Activated naive CD8-positive, alpha-beta T cell treated with anti-CD3 and anti-CD28 coated beads for 36 hours (primary cell): ENCODE measurements around the gene GRID1. TPM values are rescaled to one million over a fixed set of nuclear protein-coding genes. Genes with fewer than 3 reads are reported as not detected.

Source experiments
- DNase-seq: peaks from one replicate; pipeline ENCODE4 v3.0.0; 2021
- H3K27ac Mint-ChIP-seq: one replicate; pipeline ENCODE4 v1.8.0; 2022; ENCODE audit warnings: mild to moderate bottlenecking, moderate library complexity, mixed read lengths
- H3K27me3 Mint-ChIP-seq: one replicate; pipeline ENCODE4 v1.8.0; 2022; ENCODE audit warnings: mild to moderate bottlenecking, mixed read lengths
- H3K36me3 Mint-ChIP-seq: one replicate; pipeline ENCODE4 v1.8.0; 2021; ENCODE audit warnings: mild to moderate bottlenecking, mixed read lengths
- H3K4me1 Mint-ChIP-seq: one replicate; pipeline ENCODE4 v1.8.0; 2021; ENCODE audit warnings: mixed read lengths
- H3K4me3 Mint-ChIP-seq: one replicate; pipeline ENCODE4 v1.8.0; 2022; ENCODE audit warnings: mild to moderate bottlenecking, moderate library complexity, mixed read lengths
- H3K9me3 Mint-ChIP-seq: one replicate; pipeline ENCODE4 v1.8.0; 2022; ENCODE audit warnings: mixed read lengths
- total RNA-seq, 2 experiments: library from RNA; stranded (reverse); gene quantifications; one replicate each; pipeline ENCODE4 v1.2.3, GENCODE V29; 2021

The GRID1 gene
- total RNA-seq, 2 experiments from 2014 or later: not detected

- no peak overlapping the region for H3K27ac Mint-ChIP-seq
- H3K4me3 Mint-ChIP-seq: no peak overlapping the region
- H3K27me3 Mint-ChIP-seq: no peaks in the 10 kb centered on the region
- no peak for DNase-seq
- H3K36me3 Mint-ChIP-seq: no peaks in the 10 kb centered on the region
- peaks cover 7% of the 10 kb centered on the region for H3K4me1 Mint-ChIP-seq
- H3K9me3 Mint-ChIP-seq: no peaks in the 10 kb centered on the region
These were observed 759.4 kb downstream of the GRID1 start for GRCh38 chr10:85607043-85607695.

- Mint-ChIP-seq H3K9me3 (no peaks in the 10 kb centered on the region), H3K36me3 (no peaks in the 10 kb centered on the region), H3K4me3 (no peak overlapping the region), H3K27me3 (peaks cover under 1% of the 10 kb centered on the region), H3K4me1 (no peaks in the 10 kb centered on the region), H3K27ac (no peak overlapping the region)
- no peak for DNase-seq
These were observed 760.2 kb downstream of the GRID1 start for GRCh38 chr10:85606401-85606800.

DNA sequence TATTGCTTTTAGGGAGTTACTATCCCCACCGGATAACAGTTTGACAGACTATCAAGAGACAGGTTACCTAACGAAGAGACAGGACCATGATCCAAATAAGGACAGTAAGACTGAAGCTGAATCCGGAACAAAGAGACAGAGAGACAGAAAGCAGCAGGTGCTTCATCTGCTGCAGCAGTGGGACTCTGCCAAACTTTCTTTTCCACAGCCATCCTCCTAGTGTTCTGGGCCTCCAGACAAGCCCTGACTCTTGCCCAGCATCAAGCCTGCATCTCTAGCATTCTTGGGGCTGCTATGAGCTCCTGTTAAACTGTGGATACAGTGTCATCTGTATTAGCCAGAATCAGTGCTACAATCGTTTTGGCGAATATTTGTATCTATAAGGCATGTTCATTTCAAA, 761.7 kb downstream of the GRID1 start:
- no peak overlapping the region for H3K4me3 Mint-ChIP-seq
- no peak overlapping the region for H3K27ac Mint-ChIP-seq

DNA sequence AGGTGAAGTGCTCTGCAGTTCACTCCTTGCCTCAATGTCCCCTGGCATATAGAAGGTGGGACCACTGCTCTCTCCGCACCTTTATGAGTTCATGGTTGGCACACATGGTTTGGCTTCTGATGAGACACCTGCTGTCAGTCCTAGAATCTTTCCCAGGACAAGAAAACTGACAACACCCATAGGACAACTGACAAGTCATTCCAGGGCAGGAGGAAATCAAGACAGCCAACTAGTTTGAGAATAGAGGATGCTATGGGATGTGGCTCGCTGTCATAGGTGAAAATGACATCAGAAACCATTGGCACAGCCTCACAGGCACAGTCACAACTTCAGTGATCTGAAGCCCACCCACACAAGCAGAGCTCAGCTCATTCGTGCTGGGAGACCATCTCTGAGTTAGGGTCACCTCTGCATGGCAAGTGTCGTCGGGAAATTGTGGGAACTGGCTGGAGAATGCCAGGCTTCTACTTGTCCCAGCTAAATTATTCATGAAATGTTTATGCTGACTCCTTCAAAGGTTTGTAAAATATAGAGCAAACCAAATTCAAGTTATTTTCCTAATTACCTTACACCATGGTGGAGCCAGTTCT, 762.4 kb downstream of the GRID1 start:
- H3K9me3 Mint-ChIP-seq: no peaks in the 10 kb centered on the region
- peaks cover 5% of the 10 kb centered on the region for H3K27me3 Mint-ChIP-seq
- H3K27ac Mint-ChIP-seq: no peak overlapping the region
- H3K36me3 Mint-ChIP-seq: no peaks in the 10 kb centered on the region
- no peak for DNase-seq
- H3K4me3 Mint-ChIP-seq: no peak overlapping the region
- H3K4me1 Mint-ChIP-seq: no peaks in the 10 kb centered on the region

More for the DNA sequence above, 761.7 kb downstream of the GRID1 start:
- Mint-ChIP-seq H3K4me1 (no peaks in the 10 kb centered on the region), H3K27me3 (peaks cover 5% of the 10 kb centered on the region), H3K36me3 (no peaks in the 10 kb centered on the region), H3K9me3 (no peaks in the 10 kb centered on the region)
- DNase-seq: no peak

- H3K27ac Mint-ChIP-seq: no peak overlapping the region
These were observed 763.2 kb downstream of the GRID1 start for GRCh38 chr10:85603151-85603940.

DNA sequence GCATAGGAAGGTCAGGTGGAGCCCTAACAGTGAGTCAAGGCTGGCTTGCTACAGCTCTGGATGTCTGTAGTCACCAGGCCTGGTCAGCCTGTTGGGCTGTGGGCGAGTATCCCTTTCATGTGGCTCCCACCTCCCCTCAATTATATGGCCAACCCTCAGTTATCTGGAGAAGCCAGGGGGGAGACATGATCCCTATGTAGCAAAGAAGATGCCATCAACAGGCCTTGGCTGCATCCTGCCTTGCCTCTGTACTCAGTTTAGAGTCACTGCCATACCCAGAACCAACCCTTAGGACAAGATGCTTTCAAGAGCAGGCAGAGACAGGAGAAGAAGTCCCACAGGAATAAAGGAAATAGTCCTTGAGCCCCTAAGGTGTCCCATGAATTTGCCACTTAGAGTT, 763.9 kb downstream of the GRID1 start:
- peaks cover 5% of the 10 kb centered on the region for H3K27me3 Mint-ChIP-seq
- H3K36me3 Mint-ChIP-seq: no peaks in the 10 kb centered on the region
- DNase-seq: no peak
- H3K9me3 Mint-ChIP-seq: no peaks in the 10 kb centered on the region
- no peaks in the 10 kb centered on the region for H3K4me1 Mint-ChIP-seq
- no peak overlapping the region for H3K4me3 Mint-ChIP-seq
- H3K27ac Mint-ChIP-seq: no peak overlapping the region

More at GRCh38 chr10:85603151-85603940, 763.2 kb downstream of the GRID1 start:
- no peaks in the 10 kb centered on the region for H3K4me1 Mint-ChIP-seq
- no peaks in the 10 kb centered on the region for H3K9me3 Mint-ChIP-seq
- peaks cover 5% of the 10 kb centered on the region for H3K27me3 Mint-ChIP-seq
- H3K4me3 Mint-ChIP-seq: no peak overlapping the region
- no peaks in the 10 kb centered on the region for H3K36me3 Mint-ChIP-seq
- DNase-seq: no peak

DNA sequence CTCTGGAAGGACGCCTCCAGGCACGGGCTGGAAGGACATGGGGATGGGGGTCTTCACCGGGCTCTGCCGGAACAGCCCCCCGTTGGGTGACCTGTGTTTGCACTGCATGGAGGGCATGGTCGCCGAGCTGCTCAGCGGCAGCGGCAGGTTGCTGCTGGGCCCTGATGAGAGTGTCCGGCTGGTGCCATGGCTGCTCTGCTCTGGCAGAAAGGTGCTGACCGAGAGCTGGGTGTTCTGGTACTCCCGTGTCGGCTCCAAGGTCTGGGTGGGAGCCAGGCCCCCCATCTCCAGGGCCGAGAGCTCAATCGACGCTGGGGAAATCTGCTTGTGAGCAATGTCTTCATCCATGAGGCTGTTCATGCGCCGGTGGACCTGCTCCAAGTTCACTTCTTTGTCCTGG, 764.3 kb downstream of the GRID1 start:
- Mint-ChIP-seq H3K36me3 (no peaks in the 10 kb centered on the region), H3K27ac (no peak overlapping the region), H3K4me1 (no peaks in the 10 kb centered on the region), H3K9me3 (no peaks in the 10 kb centered on the region), H3K27me3 (peaks cover 5% of the 10 kb centered on the region), H3K4me3 (no peak overlapping the region)
- DNase-seq: no peak

- Mint-ChIP-seq H3K4me1 (no peaks in the 10 kb centered on the region), H3K27me3 (peaks cover 5% of the 10 kb centered on the region), H3K4me3 (no peak overlapping the region), H3K9me3 (no peaks in the 10 kb centered on the region), H3K27ac (no peak overlapping the region), H3K36me3 (no peaks in the 10 kb centered on the region)
- DNase-seq: no peak
These were observed 765.1 kb downstream of the GRID1 start for GRCh38 chr10:85601526-85601925.

- no peaks in the 10 kb centered on the region for H3K36me3 Mint-ChIP-seq
- no peak overlapping the region for H3K4me3 Mint-ChIP-seq
- DNase-seq: no peak
- H3K4me1 Mint-ChIP-seq: no peaks in the 10 kb centered on the region
- H3K27me3 Mint-ChIP-seq: peaks cover 5% of the 10 kb centered on the region
- no peak overlapping the region for H3K27ac Mint-ChIP-seq
- no peaks in the 10 kb centered on the region for H3K9me3 Mint-ChIP-seq
These were observed 765.9 kb downstream of the GRID1 start for GRCh38 chr10:85600744-85601081.

DNA sequence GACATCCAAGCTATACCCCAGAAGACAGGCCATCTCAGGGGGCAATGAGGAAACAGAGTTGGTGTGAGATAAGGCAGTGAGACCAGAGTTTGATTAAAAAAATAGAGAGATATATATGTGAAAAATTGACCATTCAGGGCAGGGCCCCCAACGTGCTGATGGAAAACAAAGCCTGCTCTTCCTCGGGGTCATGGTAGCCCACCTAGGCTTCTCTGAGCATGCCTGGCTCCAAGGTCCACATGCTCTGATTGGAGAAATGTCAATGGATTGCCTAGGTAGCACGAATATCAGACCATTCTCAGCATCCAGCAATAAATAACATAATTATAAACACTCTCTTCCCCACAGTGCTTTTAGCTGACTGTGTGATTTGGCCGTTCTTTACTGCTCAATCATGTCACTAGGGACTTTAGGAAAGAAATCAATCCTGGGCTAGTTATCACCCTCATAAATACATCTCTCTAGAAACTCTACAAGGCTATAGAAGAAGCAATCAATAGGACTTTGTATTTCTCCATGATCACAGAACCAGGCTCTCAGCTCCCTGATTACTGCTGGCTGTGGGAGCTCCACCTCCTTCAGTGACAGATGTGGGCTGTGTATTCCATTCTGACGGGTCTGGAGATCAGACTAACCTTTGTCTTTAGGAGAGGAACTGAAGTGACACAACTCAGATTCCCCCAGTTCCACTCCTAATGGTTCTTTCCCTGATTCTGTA, 766.4 kb downstream of the GRID1 start:
- H3K4me3 Mint-ChIP-seq: no peak overlapping the region
- H3K27me3 Mint-ChIP-seq: peaks cover 5% of the 10 kb centered on the region
- H3K9me3 Mint-ChIP-seq: no peaks in the 10 kb centered on the region
- DNase-seq: no peak
- peaks cover under 1% of the 10 kb centered on the region for H3K4me1 Mint-ChIP-seq
- no peaks in the 10 kb centered on the region for H3K36me3 Mint-ChIP-seq
- no peak overlapping the region for H3K27ac Mint-ChIP-seq

GRCh38 chr10:85599081-85599480, 767.5 kb downstream of the GRID1 start:
- Mint-ChIP-seq H3K4me1 (peaks cover 11% of the 10 kb centered on the region), H3K4me3 (no peak overlapping the region), H3K36me3 (no peaks in the 10 kb centered on the region), H3K27ac (no peak overlapping the region), H3K9me3 (no peaks in the 10 kb centered on the region), H3K27me3 (peaks cover 5% of the 10 kb centered on the region)
- no peak for DNase-seq

- Mint-ChIP-seq H3K27ac (no peak overlapping the region), H3K36me3 (no peaks in the 10 kb centered on the region), H3K9me3 (no peaks in the 10 kb centered on the region), H3K4me3 (no peak overlapping the region), H3K4me1 (peaks cover 13% of the 10 kb centered on the region), H3K27me3 (peaks cover 5% of the 10 kb centered on the region)
- DNase-seq: no peak
These were observed 767.9 kb downstream of the GRID1 start for GRCh38 chr10:85598646-85599045.

- Mint-ChIP-seq H3K27me3 (peaks cover 5% of the 10 kb centered on the region), H3K27ac (no peak overlapping the region)
- no peak for DNase-seq
These were observed 769.6 kb downstream of the GRID1 start for GRCh38 chr10:85597006-85597405.

GRCh38 chr10:85596389-85596788, 770.2 kb downstream of the GRID1 start:
- H3K9me3 Mint-ChIP-seq: no peaks in the 10 kb centered on the region
- H3K4me1 Mint-ChIP-seq: peaks cover 13% of the 10 kb centered on the region
- peaks cover 5% of the 10 kb centered on the region for H3K27me3 Mint-ChIP-seq
- DNase-seq: no peak
- H3K36me3 Mint-ChIP-seq: no peaks in the 10 kb centered on the region
- H3K27ac Mint-ChIP-seq: no peak overlapping the region
- no peak overlapping the region for H3K4me3 Mint-ChIP-seq

More at GRCh38 chr10:85597006-85597405, 769.6 kb downstream of the GRID1 start:
- H3K4me1 Mint-ChIP-seq: peaks cover 13% of the 10 kb centered on the region
- H3K9me3 Mint-ChIP-seq: no peaks in the 10 kb centered on the region
- no peaks in the 10 kb centered on the region for H3K36me3 Mint-ChIP-seq
- H3K4me3 Mint-ChIP-seq: no peak overlapping the region

DNA sequence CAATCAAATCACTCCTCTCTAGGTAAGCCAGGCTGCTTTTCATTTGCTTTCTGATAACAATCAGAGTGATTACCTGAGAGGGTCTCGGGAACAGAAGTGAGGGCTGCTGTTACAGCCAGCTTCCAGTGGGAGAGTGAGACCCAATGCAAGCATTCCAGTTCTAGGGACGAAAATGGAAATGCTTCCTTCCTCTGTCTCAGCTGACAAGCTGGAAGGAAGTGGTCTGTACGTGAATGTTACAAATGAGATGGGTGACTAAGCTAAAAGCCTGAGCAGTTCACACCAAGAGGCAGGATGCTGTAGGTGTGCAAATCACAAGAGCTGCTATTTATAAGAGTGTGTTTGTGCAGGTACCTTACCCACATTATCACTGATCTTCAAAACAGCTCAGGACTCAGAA, 772.4 kb downstream of the GRID1 start:
- Mint-ChIP-seq H3K27ac (no peak overlapping the region), H3K36me3 (no peaks in the 10 kb centered on the region), H3K9me3 (no peaks in the 10 kb centered on the region), H3K4me1 (peaks cover 13% of the 10 kb centered on the region), H3K27me3 (no peaks in the 10 kb centered on the region), H3K4me3 (no peak overlapping the region)
- DNase-seq: no peak
